HFF-Myc (cell line): ENCODE data around the gene DAPP1.

Source experiments
- DNase-seq: peaks from one replicate; pipeline ENCODE4 v3.0.0-alpha.2; 2011; ENCODE audit warnings: low read depth; ENCODE audit errors: extremely low read depth
- H3K4me3 ChIP-seq: replicated peaks from 2 replicates; pipeline ENCODE4 v1.5.1; 2011; ENCODE audit warnings: low read depth, mild to moderate bottlenecking, control low read depth, low read length
- TF ChIP-seq, protein P1 (sequence below): IDR thresholded peaks from 2 replicates; pipeline ENCODE4 v1.5.1; 2012; ENCODE audit warnings: mild to moderate bottlenecking, low read depth, low read length, control low read depth; ENCODE audit errors: missing control alignments

The DAPP1 gene

DNA sequence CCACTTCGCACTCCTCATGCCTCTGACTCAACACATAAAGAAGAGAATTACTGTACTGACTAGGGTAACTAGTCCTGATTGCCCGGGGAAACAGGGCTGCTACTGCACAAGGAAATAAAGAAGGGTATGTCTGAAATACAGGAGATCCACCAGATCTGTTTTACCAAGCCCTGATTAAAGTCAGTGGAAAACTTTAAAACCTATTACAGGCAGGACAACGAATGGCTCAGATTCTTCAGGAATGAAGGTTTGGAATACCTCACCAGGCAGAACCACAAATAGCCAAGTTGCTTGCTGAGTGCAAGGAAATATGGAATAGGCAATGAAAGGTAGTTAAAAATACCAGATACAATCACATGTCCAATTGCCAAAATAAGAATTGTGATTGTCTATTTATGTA is 60.3 kb downstream of the DAPP1 start:
- TF ChIP-seq, protein P1, sequence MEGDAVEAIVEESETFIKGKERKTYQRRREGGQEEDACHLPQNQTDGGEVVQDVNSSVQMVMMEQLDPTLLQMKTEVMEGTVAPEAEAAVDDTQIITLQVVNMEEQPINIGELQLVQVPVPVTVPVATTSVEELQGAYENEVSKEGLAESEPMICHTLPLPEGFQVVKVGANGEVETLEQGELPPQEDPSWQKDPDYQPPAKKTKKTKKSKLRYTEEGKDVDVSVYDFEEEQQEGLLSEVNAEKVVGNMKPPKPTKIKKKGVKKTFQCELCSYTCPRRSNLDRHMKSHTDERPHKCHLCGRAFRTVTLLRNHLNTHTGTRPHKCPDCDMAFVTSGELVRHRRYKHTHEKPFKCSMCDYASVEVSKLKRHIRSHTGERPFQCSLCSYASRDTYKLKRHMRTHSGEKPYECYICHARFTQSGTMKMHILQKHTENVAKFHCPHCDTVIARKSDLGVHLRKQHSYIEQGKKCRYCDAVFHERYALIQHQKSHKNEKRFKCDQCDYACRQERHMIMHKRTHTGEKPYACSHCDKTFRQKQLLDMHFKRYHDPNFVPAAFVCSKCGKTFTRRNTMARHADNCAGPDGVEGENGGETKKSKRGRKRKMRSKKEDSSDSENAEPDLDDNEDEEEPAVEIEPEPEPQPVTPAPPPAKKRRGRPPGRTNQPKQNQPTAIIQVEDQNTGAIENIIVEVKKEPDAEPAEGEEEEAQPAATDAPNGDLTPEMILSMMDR, result no peak
- DNase-seq, result no peak
- no peak overlapping the region for H3K4me3 ChIP-seq

DNA sequence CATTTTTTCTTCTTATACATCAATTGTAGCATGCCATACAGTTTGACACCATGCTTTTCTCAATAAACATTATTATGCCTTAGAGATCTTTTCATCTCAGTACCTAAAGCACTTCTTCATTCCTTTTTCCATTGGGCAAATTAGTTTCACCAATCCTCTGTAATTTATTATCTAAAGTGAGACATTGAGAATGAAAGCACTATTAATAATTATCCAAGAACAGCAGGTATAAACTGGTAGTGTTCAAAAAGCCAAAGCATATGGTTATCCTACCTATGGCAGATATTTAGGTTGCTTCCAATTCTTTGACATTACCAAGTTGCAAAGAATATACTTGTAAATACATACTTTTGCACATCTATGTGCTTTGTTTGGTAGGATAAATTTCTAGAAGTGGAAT is 62.0 kb downstream of the DAPP1 start:
- DNase-seq, result no peak
- TF ChIP-seq, protein P1, result no peak
- H3K4me3 ChIP-seq, result no peak overlapping the region

DNA sequence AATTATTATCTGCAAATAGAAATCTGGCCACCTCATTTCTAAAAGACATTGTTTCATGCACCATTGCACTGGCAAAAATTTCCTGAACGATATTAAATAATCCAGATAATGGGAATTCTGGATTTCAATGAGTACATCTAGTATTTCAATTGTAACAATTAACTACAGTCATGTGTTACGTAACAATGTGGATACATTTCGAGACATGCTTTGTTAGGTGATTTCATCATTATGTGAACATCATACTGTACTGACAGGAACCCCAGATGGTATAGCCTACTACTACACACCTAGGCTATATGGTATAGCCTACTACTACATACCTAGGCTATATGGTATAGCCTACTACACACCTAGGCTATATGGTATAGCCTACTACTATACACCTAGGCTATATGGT is 62.8 kb downstream of the DAPP1 start:
- no peak overlapping the region for H3K4me3 ChIP-seq
- no peak for DNase-seq
- TF ChIP-seq, protein P1, result no peak

DNA sequence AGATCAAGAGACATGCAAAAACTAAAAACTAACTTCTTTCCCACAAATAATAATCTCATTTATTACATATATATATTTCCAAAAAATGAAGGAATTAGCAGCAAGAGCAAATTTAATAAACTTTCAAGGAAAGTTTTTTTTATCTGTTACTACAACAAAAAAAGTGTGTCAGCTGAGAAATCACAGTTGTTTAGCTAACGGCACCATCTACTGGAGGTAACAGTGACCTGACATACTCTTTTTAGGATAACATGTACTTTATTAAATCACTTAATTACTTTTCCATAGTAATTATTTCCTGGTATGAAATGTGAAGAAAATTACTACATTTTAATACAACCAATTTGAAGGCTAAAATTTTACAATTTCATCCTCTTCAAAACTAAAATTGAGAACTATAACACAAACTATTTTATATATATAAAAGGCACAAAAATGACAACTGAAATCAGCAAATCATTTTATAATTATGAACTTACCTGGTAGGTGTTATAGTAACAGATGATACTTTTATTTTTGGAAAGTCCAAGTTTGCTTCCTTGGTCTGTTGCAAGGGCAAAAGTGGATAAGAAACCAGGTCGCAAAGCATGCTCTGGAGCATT is 68.5 kb downstream of the DAPP1 start:
- no peak overlapping the region for H3K4me3 ChIP-seq
- peak; percentile 16 for DNase-seq
- TF ChIP-seq, protein P1, result peak; percentile 33

DNA sequence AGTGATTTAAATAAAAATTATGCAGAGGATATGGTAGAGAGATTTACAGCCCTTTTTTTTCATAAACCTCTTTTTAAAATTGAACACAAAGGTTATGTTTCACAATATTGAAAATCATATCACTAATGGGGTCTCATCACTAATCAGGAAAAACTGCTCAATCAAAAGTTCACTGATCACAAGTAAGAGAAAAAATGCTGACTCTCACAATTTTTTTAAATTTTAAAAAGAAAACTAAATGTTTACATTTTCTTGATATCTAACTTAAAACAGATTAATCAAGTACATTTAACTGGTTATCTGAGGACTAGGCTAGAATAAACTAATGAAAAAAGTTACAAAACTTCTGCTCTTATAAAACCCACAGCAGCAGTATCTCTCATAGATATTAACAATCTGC is 69.1 kb downstream of the DAPP1 start:
- TF ChIP-seq, protein P1, result no peak
- H3K4me3 ChIP-seq, result no peak overlapping the region
- no peak for DNase-seq

DNA sequence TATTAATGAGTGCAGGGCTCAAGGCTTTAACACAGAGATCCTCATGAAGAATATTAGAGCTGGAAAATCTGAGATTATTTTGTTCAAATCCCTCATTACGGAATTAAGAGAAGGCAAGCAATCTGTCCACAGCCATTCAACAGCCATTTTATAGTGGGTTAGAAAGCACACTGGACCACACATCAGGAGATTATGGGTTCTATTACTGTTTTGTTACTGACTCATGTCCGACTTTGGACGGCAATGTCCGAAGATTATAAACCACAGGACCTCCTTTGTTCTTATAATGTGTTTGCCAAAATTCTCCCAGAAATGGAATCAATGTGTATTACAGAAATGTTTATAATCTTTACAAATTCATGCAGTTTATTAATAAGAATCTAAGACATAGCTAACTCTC is 69.5 kb downstream of the DAPP1 start:
- TF ChIP-seq, protein P1, result no peak
- DNase-seq, result no peak
- no peak overlapping the region for H3K4me3 ChIP-seq

DNA sequence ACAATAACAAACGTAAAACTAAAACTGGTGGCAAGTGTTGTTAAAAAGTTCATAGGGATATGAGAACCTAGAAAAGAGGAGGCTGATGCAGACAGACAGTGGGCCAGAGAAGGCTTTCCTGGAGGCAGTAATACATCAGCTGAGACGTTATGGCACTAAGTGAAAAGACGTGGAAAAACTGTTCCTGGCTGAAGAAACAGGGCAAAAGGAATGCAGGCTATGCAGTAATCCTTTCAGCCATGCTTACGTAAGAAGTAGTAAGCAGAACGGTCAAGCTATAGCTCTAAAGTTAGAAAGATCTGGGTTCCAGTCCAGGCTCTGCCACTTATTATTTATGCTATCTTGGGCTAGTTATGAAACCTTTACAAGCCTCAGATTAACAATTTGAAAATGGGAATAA is 71.2 kb downstream of the DAPP1 start:
- H3K4me3 ChIP-seq, result no peak overlapping the region
- no peak for DNase-seq
- TF ChIP-seq, protein P1, result no peak
